Hepatocyte (in vitro differentiated cells): Measurements from ENCODE around the gene DISC1. TPM values are rescaled to one million over a fixed set of nuclear protein-coding genes. Genes with fewer than 3 reads are reported as not detected.
A peak's percentile ranks its signal among the peaks of the same experiment; 100 is the strongest.

Experiments
- DNase-seq: peaks from one replicate; pipeline ENCODE4 v3.0.0-alpha.2; 2016; ENCODE audit warnings: low spot score
- H2AFZ ChIP-seq: fragments of 200-600 bp; sonication (generic); 2 replicates; pipeline ENCODE4 v1.6.0; 2016; ENCODE audit warnings: antibody characterized with exemption, mild to moderate bottlenecking
- H3K27ac ChIP-seq: fragments of 200-600 bp; sonication (generic); 2 replicates; pipeline ENCODE4 v1.5.1; 2016; ENCODE audit warnings: mild to moderate bottlenecking
- H3K27me3 ChIP-seq: fragments of 200-600 bp; sonication (generic); 2 replicates; pipeline ENCODE4 v1.6.1; 2016
- H3K36me3 ChIP-seq: fragments of 200-600 bp; sonication (generic); replicated peaks from 2 replicates; pipeline ENCODE4 v1.5.1; 2016; ENCODE audit warnings: low read depth; ENCODE audit not compliant: insufficient read depth
- H3K4me1 ChIP-seq: fragments of 200-600 bp; sonication (generic); 2 replicates; pipeline ENCODE4 v1.5.1; 2016; ENCODE audit warnings: mild to moderate bottlenecking, moderate library complexity; ENCODE audit not compliant: insufficient read depth
- H3K4me2 ChIP-seq: fragments of 200-600 bp; sonication (generic); 2 replicates; pipeline ENCODE4 v1.6.0; 2016
- H3K4me3 ChIP-seq: fragments of 200-600 bp; sonication (generic); 2 replicates; pipeline ENCODE4 v1.5.1; 2016; ENCODE audit warnings: mild to moderate bottlenecking
- H3K79me2 ChIP-seq: fragments of 200-600 bp; sonication (generic); 2 replicates; pipeline ENCODE4 v1.6.0; 2017; ENCODE audit warnings: mild to moderate bottlenecking
- H3K9me2 ChIP-seq: fragments of 200-600 bp; sonication (generic); replicated peaks from 2 replicates; pipeline ENCODE4 v1.6.0; 2017; ENCODE audit warnings: mild to moderate bottlenecking; ENCODE audit not compliant: insufficient read depth
- H3K9me3 ChIP-seq: fragments of 200-600 bp; sonication (generic); 2 replicates; pipeline ENCODE4 v1.5.1; 2016; ENCODE audit warnings: low read depth, mild to moderate bottlenecking
- H4K20me1 ChIP-seq: fragments of 200-600 bp; sonication (generic); 2 replicates; pipeline ENCODE4 v1.6.0; 2016; ENCODE audit warnings: mild to moderate bottlenecking; ENCODE audit not compliant: insufficient read depth, poor library complexity, severe bottlenecking
- EZH2 ChIP-seq: fragments of 200-600 bp; sonication (generic); IDR thresholded peaks from 2 replicates; pipeline ENCODE4 v1.6.1; 2016; ENCODE audit warnings: antibody characterized with exemption, mild to moderate bottlenecking, borderline replicate concordance
- EZH2phosphoT487 ChIP-seq: fragments of 200-600 bp; sonication (generic); IDR thresholded peaks from one replicate; pipeline ENCODE4 v1.6.1; 2018; ENCODE audit warnings: antibody characterized with exemption, mild to moderate bottlenecking, low read depth, moderate library complexity; ENCODE audit not compliant: unreplicated experiment, severe bottlenecking
- WGBS: methylation state at CpG from one replicate; pipeline ENCODE4 v1.1.6; 2016; ENCODE audit warnings: low lambda C conversion rate; ENCODE audit errors: missing lambda C conversion rate; 5-methylcytosine and 5-hydroxymethylcytosine counted together
- polyA plus RNA-seq: library from polyadenylated mRNA; unstranded; fragments of >200 nt; fragmentation: Nextera tagmentation; extraction: Ambion mirVana; gene quantifications from 2 replicates; pipeline ENCODE4 v1.2.1, GENCODE V29; 2016
- total RNA-seq: library from RNA; depleted of rRNA; stranded (reverse); fragments of >200 nt; gene quantifications from 2 replicates; pipeline ENCODE4 v1.2.3, GENCODE V29; 2014
- TF ChIP-seq, protein P1 (sequence below): fragments of 200-600 bp; sonication (generic); IDR thresholded peaks from 2 replicates; pipeline ENCODE4 v1.5.1; 2016; ENCODE audit warnings: antibody characterized with exemption, mild to moderate bottlenecking; ENCODE audit not compliant: poor library complexity

The DISC1 gene
- total and polyA plus RNA-seq, 2 experiments from 2014 or later = 3.0 to 4.7 TPM

DNA sequence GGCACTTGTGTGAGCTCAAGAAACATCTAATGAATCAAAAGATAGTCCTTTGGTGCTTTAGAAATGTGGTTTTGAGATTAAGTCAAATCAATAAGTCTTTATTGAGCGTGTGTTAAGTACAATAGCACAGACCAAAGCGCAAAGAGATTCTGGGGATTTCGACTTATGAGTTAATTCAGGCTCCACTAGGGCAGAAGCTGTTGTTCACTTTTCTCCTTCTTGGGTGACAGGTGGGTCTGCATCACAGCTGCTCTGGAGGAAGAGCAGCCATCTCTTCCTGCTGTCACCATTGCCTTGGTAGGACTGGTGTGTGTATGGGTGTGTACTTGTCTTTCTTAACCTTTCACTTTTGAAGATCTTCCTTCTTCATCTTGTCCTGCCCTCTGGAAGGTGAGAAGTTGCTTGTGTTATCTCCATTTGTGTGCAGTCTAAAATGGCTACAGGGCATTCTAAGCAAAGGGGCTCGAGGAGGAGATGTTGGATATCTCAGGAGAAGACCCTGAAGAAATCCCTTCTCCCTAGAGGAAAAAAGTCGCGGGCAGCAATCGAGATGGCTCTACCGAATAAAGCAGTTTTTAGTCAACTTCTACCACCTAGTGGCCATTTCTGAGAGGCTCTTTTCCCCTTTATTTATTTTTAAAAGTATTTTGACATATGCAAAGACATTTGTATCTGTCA is 22.9 kb upstream of the DISC1 start:
- 32% methylated on average over 8 of the region's 8 CpGs for WGBS

DNA sequence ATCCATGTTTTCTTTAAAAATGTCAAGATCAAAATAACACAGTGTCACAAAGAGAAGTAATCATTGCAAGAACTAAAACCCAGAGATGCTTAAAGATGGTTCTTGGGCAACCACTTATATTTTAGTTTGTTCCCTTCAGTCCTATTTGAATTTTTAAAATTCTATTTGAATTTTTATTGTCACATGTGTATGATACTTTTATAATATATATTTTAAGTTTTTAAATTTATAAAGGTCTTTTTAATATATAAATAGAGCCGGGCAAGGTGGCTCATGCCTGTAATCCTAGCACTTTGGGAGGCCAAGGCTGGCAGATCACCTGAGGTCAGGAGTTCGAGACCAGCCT is 22.3 kb upstream of the DISC1 start:
- 52% methylated on average over 2 of the region's 2 CpGs for WGBS
- H3K4me3 ChIP-seq = no peak overlapping the region

More for the DNA sequence above, 22.9 kb upstream of the DISC1 start:
- H3K4me2 ChIP-seq = peak overlapping the region; percentile 75
- TF ChIP-seq EZH2phosphoT487 (no peak), EZH2 (no peak)
- TF ChIP-seq, protein P1, sequence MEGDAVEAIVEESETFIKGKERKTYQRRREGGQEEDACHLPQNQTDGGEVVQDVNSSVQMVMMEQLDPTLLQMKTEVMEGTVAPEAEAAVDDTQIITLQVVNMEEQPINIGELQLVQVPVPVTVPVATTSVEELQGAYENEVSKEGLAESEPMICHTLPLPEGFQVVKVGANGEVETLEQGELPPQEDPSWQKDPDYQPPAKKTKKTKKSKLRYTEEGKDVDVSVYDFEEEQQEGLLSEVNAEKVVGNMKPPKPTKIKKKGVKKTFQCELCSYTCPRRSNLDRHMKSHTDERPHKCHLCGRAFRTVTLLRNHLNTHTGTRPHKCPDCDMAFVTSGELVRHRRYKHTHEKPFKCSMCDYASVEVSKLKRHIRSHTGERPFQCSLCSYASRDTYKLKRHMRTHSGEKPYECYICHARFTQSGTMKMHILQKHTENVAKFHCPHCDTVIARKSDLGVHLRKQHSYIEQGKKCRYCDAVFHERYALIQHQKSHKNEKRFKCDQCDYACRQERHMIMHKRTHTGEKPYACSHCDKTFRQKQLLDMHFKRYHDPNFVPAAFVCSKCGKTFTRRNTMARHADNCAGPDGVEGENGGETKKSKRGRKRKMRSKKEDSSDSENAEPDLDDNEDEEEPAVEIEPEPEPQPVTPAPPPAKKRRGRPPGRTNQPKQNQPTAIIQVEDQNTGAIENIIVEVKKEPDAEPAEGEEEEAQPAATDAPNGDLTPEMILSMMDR = peak; percentile 87
- no peak overlapping the region for H3K27ac ChIP-seq
- H3K4me3 ChIP-seq = peak overlapping the region; percentile 35
- no peaks in the 10 kb centered on the region for H4K20me1 ChIP-seq
- no peaks in the 10 kb centered on the region for H3K9me2 ChIP-seq
- H3K4me1 ChIP-seq = no peaks in the 10 kb centered on the region
- no peaks in the 10 kb centered on the region for H3K36me3 ChIP-seq
- H2AFZ ChIP-seq = peak overlapping the region; percentile 66
- no peaks in the 10 kb centered on the region for H3K79me2 ChIP-seq
- DNase-seq = peak; percentile 74
- no peaks in the 10 kb centered on the region for H3K27me3 ChIP-seq
- H3K9me3 ChIP-seq = no peaks in the 10 kb centered on the region

DNA sequence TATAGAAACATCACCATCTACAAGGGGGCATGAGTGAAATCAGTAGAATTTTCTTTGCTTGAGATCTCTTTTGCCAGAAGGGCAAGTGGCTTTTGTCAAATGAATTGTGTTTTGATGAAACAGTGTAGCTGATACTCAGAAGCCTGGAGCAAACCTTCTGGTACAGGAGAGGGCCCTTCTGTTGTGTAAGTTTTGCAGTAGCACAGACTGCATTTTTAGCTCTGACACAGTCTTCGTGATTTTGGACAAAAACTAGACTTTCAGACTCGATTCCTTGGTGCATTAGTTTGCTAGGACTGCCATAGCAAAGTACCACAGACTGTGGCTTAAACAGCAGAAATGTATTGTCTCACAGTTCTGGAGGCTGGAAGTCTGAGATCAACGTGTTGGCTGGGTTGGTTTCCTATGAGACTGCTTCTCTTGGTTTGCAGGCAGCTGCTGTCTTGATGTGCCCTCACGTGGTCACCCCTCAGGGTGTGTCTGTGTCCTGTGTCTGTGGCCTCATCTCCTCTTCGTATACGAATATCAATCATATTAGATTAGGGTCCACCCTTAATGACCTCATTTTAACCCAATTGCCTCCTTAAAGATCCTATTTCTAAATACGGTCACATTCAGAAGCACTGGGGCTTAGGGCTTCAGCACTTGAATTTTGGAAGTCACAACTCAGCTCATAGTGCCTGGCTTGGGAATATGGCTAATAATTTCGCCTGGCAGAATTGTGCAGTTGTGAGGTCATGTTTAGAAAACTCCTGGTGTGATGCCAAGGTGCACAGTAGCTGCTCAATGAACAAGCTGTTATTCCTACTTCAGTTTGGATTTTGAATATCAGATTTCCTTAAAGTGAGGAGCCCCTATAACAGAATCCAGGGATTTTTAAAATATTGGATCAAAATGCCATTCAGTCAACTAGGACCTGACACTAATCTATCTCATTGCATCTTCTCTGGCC is 21.2 kb upstream of the DISC1 start:
- Histone ChIP-seq H3K4me3 (no peak overlapping the region), H3K36me3 (no peaks in the 10 kb centered on the region), H3K4me1 (no peaks in the 10 kb centered on the region), H3K9me3 (no peaks in the 10 kb centered on the region), H3K4me2 (no peak overlapping the region), H3K27ac (no peak overlapping the region), H3K79me2 (no peaks in the 10 kb centered on the region), H3K9me2 (no peaks in the 10 kb centered on the region), H2AFZ (no peak overlapping the region), H4K20me1 (no peaks in the 10 kb centered on the region), H3K27me3 (peaks cover 3% of the 10 kb centered on the region)
- no peak for DNase-seq
- TF ChIP-seq, protein P1 = no peak
- TF ChIP-seq EZH2phosphoT487 (no peak), EZH2 (no peak)
- 69% methylated on average over 8 of the region's 8 CpGs for WGBS

More for the DNA sequence above, 22.3 kb upstream of the DISC1 start:
- no peaks in the 10 kb centered on the region for H3K79me2 ChIP-seq
- H2AFZ ChIP-seq = no peak overlapping the region
- TF ChIP-seq EZH2 (no peak), EZH2phosphoT487 (no peak)
- TF ChIP-seq, protein P1 = no peak
- no peak overlapping the region for H3K27ac ChIP-seq
- H3K9me3 ChIP-seq = no peaks in the 10 kb centered on the region
- no peaks in the 10 kb centered on the region for H4K20me1 ChIP-seq
- no peak for DNase-seq
- H3K27me3 ChIP-seq = no peaks in the 10 kb centered on the region
- no peaks in the 10 kb centered on the region for H3K36me3 ChIP-seq
- no peaks in the 10 kb centered on the region for H3K4me1 ChIP-seq
- H3K4me2 ChIP-seq = no peak overlapping the region
- H3K9me2 ChIP-seq = no peaks in the 10 kb centered on the region
